ENCODE results near the gene ULK2.

DNA sequence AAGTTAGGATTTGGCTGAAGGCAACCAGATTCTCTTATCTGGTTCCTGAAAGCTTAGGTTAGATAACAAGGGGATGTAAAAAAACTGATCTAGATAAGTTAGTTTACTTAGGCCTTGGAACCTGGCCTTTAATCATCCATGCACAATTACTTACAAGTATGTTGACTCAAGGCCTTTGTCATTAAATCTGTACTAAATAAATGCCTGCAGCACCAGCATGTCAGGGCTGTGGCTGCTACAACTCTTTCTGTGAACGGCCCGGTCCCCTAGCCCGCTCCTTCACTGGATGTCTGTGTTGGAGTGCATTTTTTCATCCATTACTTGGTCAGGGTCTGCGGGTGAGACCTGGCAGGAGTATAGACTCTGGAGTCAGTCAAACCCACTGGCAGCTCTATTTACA, 71.3 kb downstream of the ULK2 start:
- TF ChIP-seq, protein P1, sequence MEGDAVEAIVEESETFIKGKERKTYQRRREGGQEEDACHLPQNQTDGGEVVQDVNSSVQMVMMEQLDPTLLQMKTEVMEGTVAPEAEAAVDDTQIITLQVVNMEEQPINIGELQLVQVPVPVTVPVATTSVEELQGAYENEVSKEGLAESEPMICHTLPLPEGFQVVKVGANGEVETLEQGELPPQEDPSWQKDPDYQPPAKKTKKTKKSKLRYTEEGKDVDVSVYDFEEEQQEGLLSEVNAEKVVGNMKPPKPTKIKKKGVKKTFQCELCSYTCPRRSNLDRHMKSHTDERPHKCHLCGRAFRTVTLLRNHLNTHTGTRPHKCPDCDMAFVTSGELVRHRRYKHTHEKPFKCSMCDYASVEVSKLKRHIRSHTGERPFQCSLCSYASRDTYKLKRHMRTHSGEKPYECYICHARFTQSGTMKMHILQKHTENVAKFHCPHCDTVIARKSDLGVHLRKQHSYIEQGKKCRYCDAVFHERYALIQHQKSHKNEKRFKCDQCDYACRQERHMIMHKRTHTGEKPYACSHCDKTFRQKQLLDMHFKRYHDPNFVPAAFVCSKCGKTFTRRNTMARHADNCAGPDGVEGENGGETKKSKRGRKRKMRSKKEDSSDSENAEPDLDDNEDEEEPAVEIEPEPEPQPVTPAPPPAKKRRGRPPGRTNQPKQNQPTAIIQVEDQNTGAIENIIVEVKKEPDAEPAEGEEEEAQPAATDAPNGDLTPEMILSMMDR (IDR thresholded peaks at IDR 0.05; ENCODE audit: poor library complexity, severe bottlenecking): no peak
- TF ChIP-seq TAF1 (IDR thresholded peaks at IDR 0.05; ENCODE audit: low read depth) (no peak), EP300 (conservative IDR thresholded peaks at IDR 0.05; ENCODE audit: poor library complexity, severe bottlenecking) (no peak), SMC3 (conservative IDR thresholded peaks at IDR 0.05; ENCODE audit: poor library complexity) (no peak), EZH2 (IDR thresholded peaks at IDR 0.05; ENCODE audit: borderline replicate concordance, insufficient read depth, low read length, poor library complexity, severe bottlenecking) (no peak), POLR2AphosphoS5 (IDR thresholded peaks at IDR 0.05) (no peak), RAD21 (conservative IDR thresholded peaks at IDR 0.05) (no peak), MXI1 (conservative IDR thresholded peaks at IDR 0.05; ENCODE audit: poor library complexity, severe bottlenecking) (no peak)
- TF ChIP-seq, protein P2, sequence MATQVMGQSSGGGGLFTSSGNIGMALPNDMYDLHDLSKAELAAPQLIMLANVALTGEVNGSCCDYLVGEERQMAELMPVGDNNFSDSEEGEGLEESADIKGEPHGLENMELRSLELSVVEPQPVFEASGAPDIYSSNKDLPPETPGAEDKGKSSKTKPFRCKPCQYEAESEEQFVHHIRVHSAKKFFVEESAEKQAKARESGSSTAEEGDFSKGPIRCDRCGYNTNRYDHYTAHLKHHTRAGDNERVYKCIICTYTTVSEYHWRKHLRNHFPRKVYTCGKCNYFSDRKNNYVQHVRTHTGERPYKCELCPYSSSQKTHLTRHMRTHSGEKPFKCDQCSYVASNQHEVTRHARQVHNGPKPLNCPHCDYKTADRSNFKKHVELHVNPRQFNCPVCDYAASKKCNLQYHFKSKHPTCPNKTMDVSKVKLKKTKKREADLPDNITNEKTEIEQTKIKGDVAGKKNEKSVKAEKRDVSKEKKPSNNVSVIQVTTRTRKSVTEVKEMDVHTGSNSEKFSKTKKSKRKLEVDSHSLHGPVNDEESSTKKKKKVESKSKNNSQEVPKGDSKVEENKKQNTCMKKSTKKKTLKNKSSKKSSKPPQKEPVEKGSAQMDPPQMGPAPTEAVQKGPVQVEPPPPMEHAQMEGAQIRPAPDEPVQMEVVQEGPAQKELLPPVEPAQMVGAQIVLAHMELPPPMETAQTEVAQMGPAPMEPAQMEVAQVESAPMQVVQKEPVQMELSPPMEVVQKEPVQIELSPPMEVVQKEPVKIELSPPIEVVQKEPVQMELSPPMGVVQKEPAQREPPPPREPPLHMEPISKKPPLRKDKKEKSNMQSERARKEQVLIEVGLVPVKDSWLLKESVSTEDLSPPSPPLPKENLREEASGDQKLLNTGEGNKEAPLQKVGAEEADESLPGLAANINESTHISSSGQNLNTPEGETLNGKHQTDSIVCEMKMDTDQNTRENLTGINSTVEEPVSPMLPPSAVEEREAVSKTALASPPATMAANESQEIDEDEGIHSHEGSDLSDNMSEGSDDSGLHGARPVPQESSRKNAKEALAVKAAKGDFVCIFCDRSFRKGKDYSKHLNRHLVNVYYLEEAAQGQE (IDR thresholded peaks at IDR 0.05; ENCODE audit: borderline replicate concordance): no peak

All from neural cell (in vitro differentiated cells).